HepG2 (cell line): ENCODE results near the gene HSD3B7.

Experiments
- CTCF ChIP-seq: sonication (generic); formaldehyde crosslinking; IDR thresholded peaks from 2 replicates; pipeline ENCODE4 v1.5.0; 2020; ENCODE audit warnings: mild to moderate bottlenecking, missing genetic modification reagents, moderate library complexity
- KDM1A ChIP-seq: IDR thresholded peaks from 2 replicates; pipeline ENCODE4 v1.6.1; 2016; ENCODE audit warnings: missing compliant biosample characterization
- MTF1 ChIP-seq: sonication (generic); formaldehyde crosslinking; IDR thresholded peaks from 2 replicates; pipeline ENCODE4 v1.5.0; 2020; ENCODE audit warnings: missing genetic modification reagents
- NAIF1 ChIP-seq: sonication (generic); formaldehyde crosslinking; IDR thresholded peaks from 2 replicates; pipeline ENCODE4 v1.5.0; 2020; ENCODE audit warnings: mild to moderate bottlenecking, missing genetic modification reagents, borderline replicate concordance
- SP1 ChIP-seq, 2 experiments: fragments of 450-650 bp in 1 of 2; sonication (generic) in 1 of 2; formaldehyde crosslinking in 1 of 2; IDR thresholded peaks; 2 replicates each; pipeline versions ENCODE4 v1.4.0 to v1.6.1; 2016 to 2020; ENCODE audit warnings: missing genetic modification reagents in 1 of 2
- STAT5B ChIP-seq: sonication (generic); formaldehyde crosslinking; IDR thresholded peaks from 2 replicates; pipeline ENCODE4 v1.4.0; 2020; ENCODE audit warnings: missing genetic modification reagents
- ZBTB4 ChIP-seq: sonication (generic); formaldehyde crosslinking; IDR thresholded peaks from 2 replicates; pipeline ENCODE4 v1.4.0; 2020; ENCODE audit warnings: missing genetic modification reagents, mild to moderate bottlenecking, borderline replicate concordance
- ZFP41 ChIP-seq: sonication (generic); formaldehyde crosslinking; IDR thresholded peaks from 2 replicates; pipeline ENCODE4 v1.4.0; 2020; ENCODE audit warnings: mild to moderate bottlenecking, missing genetic modification reagents, borderline replicate concordance

GRCh38 chr16:31002862-31003341, 17.9 kb downstream of the HSD3B7 start:
- TF ChIP-seq STAT5B (CRISPR knock-in tag) (no peak), NAIF1 (CRISPR knock-in tag) (no peak), ZBTB4 (CRISPR knock-in tag) (no peak), ZFP41 (CRISPR knock-in tag) (no peak), KDM1A (no peak), SP1 (IDR thresholded peaks at IDR 0.05) (no peak), SP1 (CRISPR knock-in tag; IDR thresholded peaks at IDR 0.05) (no peak), MTF1 (CRISPR knock-in tag) (no peak), CTCF (CRISPR knock-in tag) (no peak)
